K562 (cell line): ENCODE data around the gene NRXN2. TPM values are rescaled to one million over a fixed set of nuclear protein-coding genes. Genes with fewer than 3 reads are reported as not detected.

Experiments used
- ARID1B ChIP-seq: fragments of 450-650 bp; IDR thresholded peaks from 2 replicates; pipeline ENCODE4 v1.6.1; 2016; ENCODE audit warnings: antibody characterized with exemption, mild to moderate bottlenecking, inconsistent platforms
- NFYB ChIP-seq: IDR thresholded peaks from 2 replicates; pipeline ENCODE4 v1.6.1; 2011; ENCODE audit warnings: mild to moderate bottlenecking, moderate library complexity; ENCODE audit not compliant: insufficient read length; ENCODE audit errors: extremely low read depth
- SIN3A ChIP-seq, 2 experiments: fragments of 150-350 bp in 1 of 2; IDR thresholded peaks; 2 replicates each; pipeline ENCODE4 v1.6.1; 2011 to 2016; ENCODE audit warnings: borderline replicate concordance in 2 of 2, low read depth in 2 of 2, low read length in 2 of 2, mild to moderate bottlenecking in 2 of 2, moderate library complexity in 2 of 2; ENCODE audit not compliant: control insufficient read depth in 1 of 2
- polyA plus RNA-seq, 8 experiments: library from polyadenylated mRNA; depleted of rRNA in 4 of 8; stranded (reverse) in 5 of 8; unstranded in 3 of 8; fragments of >200 nt; fragmentation: Nextera tagmentation in 2 of 8; fragmentation: Illumina TruSeq in 1 of 8; extraction: Ambion mirVana in 2 of 8; extraction: Trizol in 1 of 8; gene quantifications; 2 replicates each; pipeline versions ENCODE4 v1.2.1 to v1.2.3, GENCODE V29; 2011 to 2014; ENCODE audit warnings: inconsistent platforms in 1 of 8, missing spikeins in 1 of 8
- total RNA-seq, 7 experiments: library from RNA; depleted of rRNA in 6 of 7; stranded (reverse); fragments of >200 nt in 6 of 7; fragmentation: Illumina TruSeq in 2 of 7; extraction: Trizol in 2 of 7; gene quantifications; 2 replicates each; pipeline versions ENCODE4 v1.2.1 to v1.2.3, GENCODE V29; 2011 to 2021; ENCODE audit warnings: low replicate concordance in 1 of 7
- TF ChIP-seq, protein P1 (sequence below): fragments of 450-650 bp; IDR thresholded peaks from 2 replicates; pipeline ENCODE4 v1.6.1; 2016; ENCODE audit warnings: low read depth
- TF ChIP-seq, protein P2 (sequence below): fragments of 450-650 bp; IDR thresholded peaks from 2 replicates; pipeline ENCODE4 v1.6.1; 2017; ENCODE audit warnings: antibody characterized with exemption

NRXN2 gene
- total and polyA plus RNA-seq, 9 of the 15 experiments (the other 6 are each of a cell fraction or from before 2014, with no cell fraction given): 0.07 to 0.47 (median 0.15) TPM; not detected in 4

DNA sequence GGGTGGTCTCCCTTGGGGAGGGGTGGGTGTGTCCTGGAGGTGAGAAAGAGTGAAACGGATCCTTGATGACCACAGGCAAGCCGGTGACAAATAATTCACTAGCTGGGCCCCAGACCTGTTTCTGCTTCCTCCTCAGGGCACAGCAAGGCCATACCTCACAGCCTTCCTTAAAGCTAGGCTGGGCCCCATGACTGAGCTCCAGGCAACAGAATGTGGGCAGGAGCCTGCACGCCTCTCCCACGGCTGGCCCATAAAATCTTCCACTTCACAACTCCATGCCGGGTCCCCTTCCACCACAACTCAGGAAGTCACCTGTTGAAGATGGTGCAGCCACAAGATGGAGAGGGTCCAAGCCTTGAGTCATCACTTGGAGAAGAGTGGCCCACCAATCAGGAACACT is 108.1 kb downstream of the NRXN2 start (continued):
- TF ChIP-seq, protein P1, sequence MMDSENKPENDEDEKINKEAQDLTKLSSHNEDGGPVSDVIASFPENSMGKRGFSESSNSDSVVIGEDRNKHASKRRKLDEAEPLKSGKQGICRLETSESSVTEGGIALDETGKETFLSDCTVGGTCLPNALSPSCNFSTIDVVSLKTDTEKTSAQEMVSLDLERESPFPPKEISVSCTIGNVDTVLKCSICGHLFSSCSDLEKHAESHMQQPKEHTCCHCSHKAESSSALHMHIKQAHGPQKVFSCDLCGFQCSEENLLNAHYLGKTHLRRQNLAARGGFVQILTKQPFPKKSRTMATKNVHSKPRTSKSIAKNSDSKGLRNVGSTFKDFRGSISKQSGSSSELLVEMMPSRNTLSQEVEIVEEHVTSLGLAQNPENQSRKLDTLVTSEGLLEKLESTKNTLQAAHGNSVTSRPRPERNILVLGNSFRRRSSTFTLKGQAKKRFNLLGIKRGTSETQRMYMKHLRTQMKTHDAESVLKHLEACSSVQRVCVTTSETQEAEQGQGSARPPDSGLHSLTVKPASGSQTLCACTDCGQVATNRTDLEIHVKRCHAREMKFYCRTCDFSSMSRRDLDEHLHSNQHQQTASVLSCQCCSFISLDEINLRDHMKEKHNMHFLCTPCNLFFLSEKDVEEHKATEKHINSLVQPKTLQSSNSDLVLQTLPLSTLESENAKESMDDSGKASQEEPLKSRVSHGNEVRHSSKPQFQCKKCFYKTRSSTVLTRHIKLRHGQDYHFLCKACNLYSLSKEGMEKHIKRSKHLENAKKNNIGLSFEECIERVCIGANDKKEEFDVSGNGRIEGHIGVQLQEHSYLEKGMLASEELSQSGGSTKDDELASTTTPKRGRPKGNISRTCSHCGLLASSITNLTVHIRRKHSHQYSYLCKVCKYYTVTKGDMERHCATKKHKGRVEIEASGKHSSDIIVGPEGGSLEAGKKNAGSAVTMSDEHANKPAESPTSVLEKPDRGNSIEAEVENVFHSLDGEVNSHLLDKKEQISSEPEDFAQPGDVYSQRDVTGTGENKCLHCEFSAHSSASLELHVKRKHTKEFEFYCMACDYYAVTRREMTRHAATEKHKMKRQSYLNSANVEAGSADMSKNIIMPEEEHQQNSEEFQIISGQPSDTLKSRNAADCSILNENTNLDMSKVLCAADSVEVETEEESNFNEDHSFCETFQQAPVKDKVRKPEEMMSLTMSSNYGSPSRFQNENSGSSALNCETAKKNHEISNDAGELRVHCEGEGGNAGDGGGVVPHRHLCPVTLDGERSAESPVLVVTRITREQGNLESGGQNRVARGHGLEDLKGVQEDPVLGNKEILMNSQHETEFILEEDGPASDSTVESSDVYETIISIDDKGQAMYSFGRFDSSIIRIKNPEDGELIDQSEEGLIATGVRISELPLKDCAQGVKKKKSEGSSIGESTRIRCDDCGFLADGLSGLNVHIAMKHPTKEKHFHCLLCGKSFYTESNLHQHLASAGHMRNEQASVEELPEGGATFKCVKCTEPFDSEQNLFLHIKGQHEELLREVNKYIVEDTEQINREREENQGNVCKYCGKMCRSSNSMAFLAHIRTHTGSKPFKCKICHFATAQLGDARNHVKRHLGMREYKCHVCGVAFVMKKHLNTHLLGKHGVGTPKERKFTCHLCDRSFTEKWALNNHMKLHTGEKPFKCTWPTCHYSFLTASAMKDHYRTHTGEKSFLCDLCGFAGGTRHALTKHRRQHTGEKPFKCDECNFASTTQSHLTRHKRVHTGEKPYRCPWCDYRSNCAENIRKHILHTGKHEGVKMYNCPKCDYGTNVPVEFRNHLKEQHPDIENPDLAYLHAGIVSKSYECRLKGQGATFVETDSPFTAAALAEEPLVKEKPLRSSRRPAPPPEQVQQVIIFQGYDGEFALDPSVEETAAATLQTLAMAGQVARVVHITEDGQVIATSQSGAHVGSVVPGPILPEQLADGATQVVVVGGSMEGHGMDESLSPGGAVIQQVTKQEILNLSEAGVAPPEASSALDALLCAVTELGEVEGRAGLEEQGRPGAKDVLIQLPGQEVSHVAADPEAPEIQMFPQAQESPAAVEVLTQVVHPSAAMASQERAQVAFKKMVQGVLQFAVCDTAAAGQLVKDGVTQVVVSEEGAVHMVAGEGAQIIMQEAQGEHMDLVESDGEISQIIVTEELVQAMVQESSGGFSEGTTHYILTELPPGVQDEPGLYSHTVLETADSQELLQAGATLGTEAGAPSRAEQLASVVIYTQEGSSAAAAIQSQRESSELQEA: no peak
- TF ChIP-seq NFYB: no peak
- TF ChIP-seq, protein P2, sequence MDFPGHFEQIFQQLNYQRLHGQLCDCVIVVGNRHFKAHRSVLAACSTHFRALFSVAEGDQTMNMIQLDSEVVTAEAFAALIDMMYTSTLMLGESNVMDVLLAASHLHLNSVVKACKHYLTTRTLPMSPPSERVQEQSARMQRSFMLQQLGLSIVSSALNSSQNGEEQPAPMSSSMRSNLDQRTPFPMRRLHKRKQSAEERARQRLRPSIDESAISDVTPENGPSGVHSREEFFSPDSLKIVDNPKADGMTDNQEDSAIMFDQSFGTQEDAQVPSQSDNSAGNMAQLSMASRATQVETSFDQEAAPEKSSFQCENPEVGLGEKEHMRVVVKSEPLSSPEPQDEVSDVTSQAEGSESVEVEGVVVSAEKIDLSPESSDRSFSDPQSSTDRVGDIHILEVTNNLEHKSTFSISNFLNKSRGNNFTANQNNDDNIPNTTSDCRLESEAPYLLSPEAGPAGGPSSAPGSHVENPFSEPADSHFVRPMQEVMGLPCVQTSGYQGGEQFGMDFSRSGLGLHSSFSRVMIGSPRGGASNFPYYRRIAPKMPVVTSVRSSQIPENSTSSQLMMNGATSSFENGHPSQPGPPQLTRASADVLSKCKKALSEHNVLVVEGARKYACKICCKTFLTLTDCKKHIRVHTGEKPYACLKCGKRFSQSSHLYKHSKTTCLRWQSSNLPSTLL: no peak
- TF ChIP-seq ARID1B: no peak
- TF ChIP-seq SIN3A (IDR thresholded peaks at IDR 0.05; ENCODE audit: borderline replicate concordance in 2 of 2, control insufficient read depth in 1 of 2, low read depth in 2 of 2, low read length in 2 of 2): no peak
